H1 (cell line): ENCODE data around the gene EZH2. TPM values are rescaled to one million over a fixed set of nuclear protein-coding genes. Genes with fewer than 3 reads are reported as not detected.

Experiments used
- CTCF ChIA-PET: fragments of 300-600 bp; sonication (Branson Sonifier 250); formaldehyde crosslinking; loops from one replicate; lab custom pipeline; 2021; ENCODE audit not compliant: partially characterized antibody; lab: Charles Lee
- POLR2A ChIA-PET: fragments of 300-600 bp; sonication (Branson Sonifier 250); formaldehyde crosslinking; loops from one replicate; lab custom pipeline; 2021; ENCODE audit warnings: inconsistent platforms; ENCODE audit not compliant: partially characterized antibody; lab: Charles Lee
- DNase-seq, 2 experiments: peaks; one replicate each; pipeline versions ENCODE4 v3.0.0 to v3.0.0-alpha.2; 2010 to 2022; ENCODE audit warnings: low spot score in 2 of 2, low read depth in 1 of 2, mixed read lengths in 1 of 2
- FAIRE-seq: peaks from 2 replicates; lab custom pipeline; 2011; peaks lifted over from hg19 to GRCh38; lab: Jason Lieb, UNC
- H2AFZ ChIP-seq: 2 replicates; pipeline ENCODE4 v1.8.1; 2012; ENCODE audit warnings: low read length, inconsistent platforms
- H2AK5ac ChIP-seq: 2 replicates; pipeline ENCODE4 v1.6.1; 2013; ENCODE audit warnings: low read depth, low read length
- H2BK120ac ChIP-seq: replicated peaks from 2 replicates; pipeline ENCODE3; 2013; ENCODE audit warnings: low read depth, low read length, inconsistent platforms
- H2BK12ac ChIP-seq: 2 replicates; pipeline ENCODE4 v1.6.1; 2013; ENCODE audit warnings: low read depth, low read length
- H2BK15ac ChIP-seq: 2 replicates; pipeline ENCODE4 v1.6.1; 2013; ENCODE audit warnings: low read length
- H2BK20ac ChIP-seq: 2 replicates; pipeline ENCODE4 v1.6.1; 2013; ENCODE audit warnings: low read length
- H2BK5ac ChIP-seq: 2 replicates; pipeline ENCODE4 v1.6.1; 2013; ENCODE audit warnings: low read depth, low read length
- H3K14ac ChIP-seq: 2 replicates; pipeline ENCODE4 v1.6.1; 2013; ENCODE audit warnings: inconsistent platforms; ENCODE audit not compliant: insufficient read length
- H3K18ac ChIP-seq: 2 replicates; pipeline ENCODE4 v1.6.1; 2013; ENCODE audit warnings: low read length; ENCODE audit errors: extremely low read depth
- H3K23ac ChIP-seq: 2 replicates; pipeline ENCODE4 v1.6.1; 2013; ENCODE audit warnings: inconsistent platforms; ENCODE audit not compliant: insufficient read length
- H3K23me2 ChIP-seq: 2 replicates; pipeline ENCODE4 v1.6.1; 2013; ENCODE audit warnings: low read depth, low read length
- H3K27ac ChIP-seq: 2 replicates; pipeline ENCODE4 v1.6.1; 2011; ENCODE audit warnings: low read depth, low read length, inconsistent platforms
- H3K27me3 ChIP-seq, 4 experiments: replicated peaks in 1 of 4; 1 replicate in 1 of 4; 2 replicates in 3 of 4; pipeline versions ENCODE4 v1.6.1 to v1.8.1; 2011 to 2013; ENCODE audit warnings: low read length in 3 of 4, mild to moderate bottlenecking in 3 of 4, inconsistent platforms in 2 of 4, mixed read lengths in 2 of 4, moderate library complexity in 1 of 4; ENCODE audit not compliant: control insufficient read depth in 3 of 4, insufficient read depth in 3 of 4; ENCODE audit errors: extremely low read depth in 1 of 4
- H3K36me3 ChIP-seq, 4 experiments: 2 replicates each; pipeline versions ENCODE4 v1.6.1 to v1.8.1; 2011 to 2013; ENCODE audit warnings: mild to moderate bottlenecking in 4 of 4, low read length in 3 of 4, moderate library complexity in 2 of 4, control low read depth in 1 of 4, inconsistent platforms in 1 of 4; ENCODE audit not compliant: insufficient read depth in 4 of 4, control insufficient read depth in 2 of 4
- H3K4ac ChIP-seq: replicated peaks from 2 replicates; pipeline ENCODE3; 2013; ENCODE audit warnings: low read length, low read depth, mixed read lengths, inconsistent platforms; ENCODE audit not compliant: insufficient read length
- H3K4me1 ChIP-seq, 4 experiments: replicated peaks in 1 of 4; 1 replicate in 1 of 4; 2 replicates in 3 of 4; pipeline versions ENCODE4 v1.6.1 to v1.8.1; 2011 to 2013; ENCODE audit warnings: low read length in 3 of 4, inconsistent platforms in 2 of 4, mixed read lengths in 1 of 4; ENCODE audit not compliant: insufficient read depth in 4 of 4, control insufficient read depth in 3 of 4
- H3K4me2 ChIP-seq, 2 experiments: 2 replicates each; pipeline versions ENCODE4 v1.6.1 to v1.8.1; 2011 to 2013; ENCODE audit warnings: low read depth in 2 of 2, low read length in 2 of 2, control low read depth in 1 of 2, inconsistent platforms in 1 of 2, mild to moderate bottlenecking in 1 of 2; ENCODE audit not compliant: insufficient read depth in 1 of 2
- H3K4me3 ChIP-seq, 4 experiments: fragments of 200-600, 300-600 bp in 1 of 4; sonication (generic), shearing (Covaris generic), sonication (Bioruptor Twin) in 1 of 4; 2 replicates each; pipeline versions ENCODE4 v1.5.1 to v1.8.1; 2011 to 2016; ENCODE audit warnings: low read length in 4 of 4, low read depth in 3 of 4, control low read depth in 2 of 4, inconsistent platforms in 2 of 4, mild to moderate bottlenecking in 2 of 4, mixed read lengths in 1 of 4, moderate library complexity in 1 of 4; ENCODE audit not compliant: insufficient read depth in 2 of 4; ENCODE audit errors: extremely low read depth in 1 of 4
- H3K56ac ChIP-seq: replicated peaks from 2 replicates; pipeline ENCODE3; 2013; ENCODE audit warnings: low read depth, mild to moderate bottlenecking, mixed read lengths, low read length, inconsistent platforms; ENCODE audit not compliant: insufficient read length
- H3K79me1 ChIP-seq: 2 replicates; pipeline ENCODE4 v1.6.1; 2013; ENCODE audit warnings: low read depth, low read length, control low read depth
- H3K79me2 ChIP-seq, 2 experiments: 2 replicates each; pipeline versions ENCODE4 v1.6.1 to v1.8.1; 2012 to 2013; ENCODE audit warnings: low read length in 2 of 2, mild to moderate bottlenecking in 2 of 2, inconsistent platforms in 1 of 2; ENCODE audit not compliant: insufficient read depth in 2 of 2, control insufficient read depth in 1 of 2
- H3K9ac ChIP-seq, 4 experiments: replicated peaks in 1 of 4; 1 replicate in 1 of 4; 2 replicates in 3 of 4; pipeline versions ENCODE4 v1.6.1 to v1.8.1; 2011 to 2013; ENCODE audit warnings: low read depth in 3 of 4, low read length in 3 of 4, control low read depth in 2 of 4, mild to moderate bottlenecking in 2 of 4, moderate library complexity in 2 of 4, inconsistent platforms in 1 of 4; ENCODE audit errors: extremely low read depth in 1 of 4
- H3K9me3 ChIP-seq, 2 experiments: 2 replicates each; pipeline versions ENCODE4 v1.6.1 to v1.8.1; 2012 to 2013; ENCODE audit warnings: mild to moderate bottlenecking in 2 of 2, moderate library complexity in 2 of 2, control low read depth in 1 of 2, inconsistent platforms in 1 of 2, low read depth in 1 of 2, low read length in 1 of 2, mixed read lengths in 1 of 2; ENCODE audit not compliant: insufficient read depth in 2 of 2
- H4K20me1 ChIP-seq, 2 experiments: replicated peaks in 1 of 2; 2 replicates each; pipeline versions ENCODE3 to v1.8.1; 2011 to 2013; ENCODE audit warnings: inconsistent platforms in 2 of 2, low read length in 2 of 2, mild to moderate bottlenecking in 1 of 2; ENCODE audit not compliant: insufficient read depth in 2 of 2, control insufficient read depth in 1 of 2
- H4K5ac ChIP-seq: 2 replicates; pipeline ENCODE4 v1.6.1; 2013; ENCODE audit warnings: low read length, low read depth, mixed read lengths, inconsistent platforms; ENCODE audit not compliant: insufficient read length
- H4K8ac ChIP-seq: 2 replicates; pipeline ENCODE4 v1.8.0; 2013; ENCODE audit warnings: mild to moderate bottlenecking, moderate library complexity, low read length, inconsistent platforms; ENCODE audit not compliant: insufficient read depth; ENCODE audit errors: extremely low read depth
- H4K91ac ChIP-seq: replicated peaks from 2 replicates; pipeline ENCODE3; 2013; ENCODE audit warnings: low read length, mixed read lengths, inconsistent platforms; ENCODE audit not compliant: insufficient read length
- CHD2 ChIP-seq: IDR thresholded peaks from 2 replicates; pipeline ENCODE4 v1.6.1; 2012; ENCODE audit warnings: low read length, improper control_type of control experiment
- EP300 ChIP-seq, 2 experiments: IDR thresholded peaks; 1 replicate in 1 of 2; 2 replicates in 1 of 2; pipeline ENCODE4 v1.6.1; 2011 to 2012; ENCODE audit warnings: low read depth in 2 of 2, low read length in 2 of 2, mild to moderate bottlenecking in 2 of 2, borderline replicate concordance in 1 of 2, inconsistent platforms in 1 of 2, moderate library complexity in 1 of 2
- EZH2 ChIP-seq: fragments of 200-600 bp; sonication (generic); IDR thresholded peaks from 2 replicates; pipeline ENCODE4 v1.7.1; 2012; ENCODE audit warnings: low read depth, mild to moderate bottlenecking, moderate library complexity, low read length, inconsistent platforms; ENCODE audit not compliant: severe bottlenecking
- JUND ChIP-seq: IDR thresholded peaks from 2 replicates; pipeline ENCODE4 v1.6.1; 2011; ENCODE audit warnings: mild to moderate bottlenecking, improper control_type of control experiment, low read length
- NANOG ChIP-seq: IDR thresholded peaks from 2 replicates; pipeline ENCODE4 v1.6.1; 2011; ENCODE audit warnings: low read length, low read depth, mild to moderate bottlenecking, inconsistent platforms; ENCODE audit not compliant: insufficient read depth, poor library complexity, severe bottlenecking
- NRF1 ChIP-seq: IDR thresholded peaks from 2 replicates; pipeline ENCODE4 v1.6.1; 2011; ENCODE audit warnings: mild to moderate bottlenecking, low read depth, low read length, improper control_type of control experiment
- RAD21 ChIP-seq, 2 experiments: IDR thresholded peaks in 1 of 2; conservative IDR thresholded peaks in 1 of 2; 2 replicates each; pipeline ENCODE4 v1.6.1; 2011; ENCODE audit warnings: low read depth in 2 of 2, low read length in 2 of 2, improper control_type of control experiment in 1 of 2, inconsistent platforms in 1 of 2, mild to moderate bottlenecking in 1 of 2, moderate library complexity in 1 of 2
- RFX5 ChIP-seq: IDR thresholded peaks from 2 replicates; pipeline ENCODE4 v1.6.1; 2011; ENCODE audit warnings: low read depth, low read length, improper control_type of control experiment, borderline replicate concordance
- SAP30 ChIP-seq: fragments of 300-600 bp; sonication (generic); IDR thresholded peaks from 2 replicates; pipeline ENCODE4 v1.7.1; 2012; ENCODE audit warnings: low read length, moderate library complexity, mild to moderate bottlenecking, inconsistent platforms; ENCODE audit not compliant: insufficient read depth, insufficient replicate concordance
- SP2 ChIP-seq: IDR thresholded peaks from 2 replicates; pipeline ENCODE4 v1.6.1; 2012; ENCODE audit warnings: mild to moderate bottlenecking, low read length, inconsistent platforms
- TCF12 ChIP-seq: IDR thresholded peaks from 2 replicates; pipeline ENCODE4 v1.6.1; 2011; ENCODE audit warnings: low read depth, mild to moderate bottlenecking, low read length
- YY1 ChIP-seq: IDR thresholded peaks from 2 replicates; pipeline ENCODE4 v1.6.1; 2011; ENCODE audit warnings: low read depth, mild to moderate bottlenecking, low read length
- whole genome bisulfite sequencing, 2 experiments: shearing (Covaris generic) in 1 of 2; methylation state at CpG; one replicate each; pipeline versions ENCODE4 v1.1.6 to v1.1.7; 2013 to 2015; ENCODE audit warnings: low lambda C conversion rate in 2 of 2, mixed read lengths in 2 of 2, inconsistent platforms in 1 of 2, low coverage in 1 of 2, missing lambda C conversion rate in 1 of 2; ENCODE audit not compliant: insufficient replicate concordance in 2 of 2, insufficient coverage in 1 of 2, insufficient read length in 1 of 2; ENCODE audit errors: extremely low coverage in 1 of 2, missing lambda C conversion rate in 1 of 2; 5-methylcytosine and 5-hydroxymethylcytosine counted together
- polyA plus RNA-seq, 7 experiments: library from polyadenylated mRNA; depleted of rRNA in 3 of 7; stranded (reverse) in 5 of 7; unstranded in 2 of 7; fragments of >200 nt in 5 of 7; fragments of 200-250 nt in 2 of 7; gene quantifications; 1 replicate in 5 of 7; 2 replicates in 1 of 7; 4 replicates in 1 of 7; pipeline versions ENCODE4 v1.2.1 to v1.2.3, GENCODE V29; 2011 to 2013; ENCODE audit warnings: missing spikeins in 2 of 7, mixed read lengths in 2 of 7
- total RNA-seq: library from RNA; stranded (reverse); fragmentation: NEBNext Ultra II Directional; extraction: Animal tissue kit (Norgen Biotek cat#: 25700); gene quantifications from 2 replicates; pipeline ENCODE4 v1.2.1, GENCODE V29; 2021
- TF ChIP-seq, protein P1 (sequence below): IDR thresholded peaks from 2 replicates; pipeline ENCODE4 v1.6.1; 2012; ENCODE audit warnings: inconsistent platforms

The EZH2 gene
- total and polyA plus RNA-seq, 2 of the 8 experiments (the other 6 are each of a cell fraction or from before 2014, with no cell fraction given), result 28.9 to 49.0 TPM

DNA sequence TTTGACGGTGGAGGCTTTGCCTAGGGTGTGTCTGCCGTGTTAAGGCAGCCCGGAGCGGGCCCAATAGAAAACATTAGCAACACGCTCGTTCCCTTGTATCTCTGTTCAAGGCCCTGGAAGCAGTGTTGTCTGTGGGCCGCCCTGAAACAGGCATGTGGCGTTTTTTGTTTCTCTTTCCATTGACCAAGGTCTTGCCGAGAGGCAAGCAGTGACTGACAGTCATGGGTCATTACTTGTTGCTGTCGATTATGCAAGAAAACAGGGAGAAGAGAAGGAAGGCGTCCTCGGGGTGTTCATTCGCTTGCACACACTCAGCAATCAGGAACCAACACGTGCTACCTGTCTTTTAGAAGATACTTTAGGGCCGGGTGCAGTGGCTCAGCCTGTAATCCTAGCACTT, 92.5 kb downstream of the EZH2 start:
- Histone ChIP-seq H4K91ac (no peak overlapping the region), H3K4ac (no peak overlapping the region), H3K4me2 (no peak overlapping the region), H2BK120ac (no peak overlapping the region), H3K14ac (no peak overlapping the region), H4K5ac (no peak overlapping the region), H2AK5ac (no peak overlapping the region), H3K27me3 (no peaks in the 10 kb centered on the region), H3K79me1 (peaks cover 5% of the 10 kb centered on the region; the same call in 1 of the 2 replicates), H3K9me3 (no peaks in the 10 kb centered on the region), H3K4me1 (no peaks in the 10 kb centered on the region; a peak in 1 of 7 replicates), H3K27ac (no peak overlapping the region), H3K18ac (no peak overlapping the region), H4K8ac (no peak overlapping the region), H3K79me2 (no peaks in the 10 kb centered on the region), H2BK12ac (no peak overlapping the region), H4K20me1 (peaks cover 3 to 7% of the 10 kb centered on the region in 2 experiments), H2BK20ac (no peak overlapping the region), H3K9ac (no peak overlapping the region), H3K4me3 (no peak overlapping the region), H3K56ac (no peak overlapping the region), H2AFZ (no peak overlapping the region), H3K23me2 (no peaks in the 10 kb centered on the region), H2BK15ac (no peak overlapping the region), H2BK5ac (no peak overlapping the region), H3K36me3 (peaks cover 13 to 73% (median 50%) of the 10 kb centered on the region in 4 experiments), H3K23ac (no peak overlapping the region)
- ChIA-PET CTCF (interaction anchor here (1.0 kb wide), 1 partner anchor 25 kb away, joined by 3 read pairs; no protein-coding TSS in a partner anchor), POLR2A (no interaction called here)
- 91% methylated on average over 15 of the region's 15 CpGs; no CpG with 5 or more reads in 1 of the 2 experiments for WGBS, 2 experiments
- no peak for FAIRE-seq
- no peak for DNase-seq
- TF ChIP-seq NRF1 (no peak), SAP30 (no peak), TCF12 (no peak), RAD21 (IDR thresholded peaks at IDR 0.05 in 1 of 2, conservative IDR thresholded peaks at IDR 0.05 in 1 of 2; ENCODE audit: low read depth in 2 of 2, low read length in 2 of 2) (no peak), NANOG (no peak), YY1 (no peak), RFX5 (no peak), EP300 (IDR thresholded peaks at IDR 0.05; ENCODE audit: borderline replicate concordance in 1 of 2, low read depth in 2 of 2, low read length in 2 of 2) (no peak), JUND (no peak), SP2 (no peak), CHD2 (no peak), EZH2 (no peak)
- TF ChIP-seq, protein P1, sequence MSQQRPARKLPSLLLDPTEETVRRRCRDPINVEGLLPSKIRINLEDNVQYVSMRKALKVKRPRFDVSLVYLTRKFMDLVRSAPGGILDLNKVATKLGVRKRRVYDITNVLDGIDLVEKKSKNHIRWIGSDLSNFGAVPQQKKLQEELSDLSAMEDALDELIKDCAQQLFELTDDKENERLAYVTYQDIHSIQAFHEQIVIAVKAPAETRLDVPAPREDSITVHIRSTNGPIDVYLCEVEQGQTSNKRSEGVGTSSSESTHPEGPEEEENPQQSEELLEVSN, result no peak
